ENCODE data around the gene CBX8.

The CBX8 gene

GRCh38 chr17:79834565-79835469 is 37.9 kb upstream of the CBX8 start:
- DNase-seq, result no peak

- DNase-seq, result no peak
Measured at GRCh38 chr17:79833744-79834564, 37.1 kb upstream of the CBX8 start.

- DNase-seq, result no peak
Measured at GRCh38 chr17:79833110-79833450, 36.2 kb upstream of the CBX8 start.

- DNase-seq, result no peak
Measured at GRCh38 chr17:79832218-79833109, 35.6 kb upstream of the CBX8 start.

- DNase-seq, result no peak
Measured at GRCh38 chr17:79831265-79832217, 34.7 kb upstream of the CBX8 start.

- no peak for DNase-seq
Measured at GRCh38 chr17:79830763-79831264, 33.9 kb upstream of the CBX8 start.

GRCh38 chr17:79830303-79830702 is 33.4 kb upstream of the CBX8 start:
- DNase-seq, result no peak

- no peak for DNase-seq
Measured at GRCh38 chr17:79829457-79829856, 32.6 kb upstream of the CBX8 start.

GRCh38 chr17:79829004-79829403 is 32.1 kb upstream of the CBX8 start:
- no peak for DNase-seq

- DNase-seq, result no peak
Measured at GRCh38 chr17:79826841-79827578, 30.1 kb upstream of the CBX8 start.

- DNase-seq, result no peak
Measured at GRCh38 chr17:79826204-79826680, 29.4 kb upstream of the CBX8 start.

GRCh38 chr17:79825580-79825921 is 28.7 kb upstream of the CBX8 start:
- no peak for DNase-seq

GRCh38 chr17:79824893-79825579 is 28.2 kb upstream of the CBX8 start:
- no peak for DNase-seq

- DNase-seq, result no peak
Measured at GRCh38 chr17:79824234-79824633, 27.4 kb upstream of the CBX8 start.

GRCh38 chr17:79822583-79823124 is 25.8 kb upstream of the CBX8 start:
- no peak for DNase-seq

- no peak for DNase-seq
Measured at GRCh38 chr17:79821331-79822095, 24.6 kb upstream of the CBX8 start.

- DNase-seq, result no peak
Measured at GRCh38 chr17:79820959-79821330, 24.1 kb upstream of the CBX8 start.

GRCh38 chr17:79819534-79820276 is 22.8 kb upstream of the CBX8 start:
- no peak for DNase-seq
